PC-3 (cell line): Measurements from ENCODE around the gene BAIAP3. TPM values are rescaled to one million over a fixed set of nuclear protein-coding genes. Genes with fewer than 3 reads are reported as not detected.

Experiments used
- ATAC-seq: fragments of 200-7000 bp; cut with Tn5 transposase; 2 replicates; pipeline ENCODE4 v1.9.1; 2020; ENCODE audit warnings: mild to moderate bottlenecking, moderate library complexity
- BruUV-seq: library from RNA; stranded (reverse); fragments of 400-500 nt; replicated peaks from 2 replicates; lab custom pipeline; 2021; lab: Mats Ljungman, UMichigan
- CTCF ChIA-PET: fragments of 300-600 bp; sonication (Branson Sonifier 250); formaldehyde crosslinking; loops from one replicate; lab custom pipeline; 2022; ENCODE audit warnings: antibody characterized with exemption; lab: Charles Lee
- POLR2A ChIA-PET: fragments of 300-600 bp; sonication (Branson Sonifier 250); formaldehyde crosslinking; loops from one replicate; lab custom pipeline; 2022; ENCODE audit warnings: antibody characterized with exemption; ENCODE audit not compliant: unreplicated experiment; lab: Charles Lee
- DNase-seq: peaks from one replicate; pipeline ENCODE4 v3.0.0-alpha.2; 2015
- H2AFZ ChIP-seq: fragments of 300-600 bp; sonication (generic); 2 replicates; pipeline ENCODE4 v1.6.0; 2016; ENCODE audit warnings: antibody characterized with exemption, low read length
- H3F3A ChIP-seq: fragments of 300-600 bp; sonication (generic); one replicate; pipeline ENCODE4 v1.6.0; 2017; ENCODE audit warnings: antibody characterized with exemption, low read length, control low read depth, mild to moderate bottlenecking; ENCODE audit not compliant: unreplicated experiment
- H3K27ac ChIP-seq: fragments of 300-600 bp; sonication (generic); 2 replicates; pipeline ENCODE4 v1.5.1; 2016; ENCODE audit warnings: mild to moderate bottlenecking, low read length
- H3K27me3 ChIP-seq: fragments of 300-600 bp; sonication (generic); 2 replicates; pipeline ENCODE4 v1.6.1; 2016; ENCODE audit warnings: low read length, mixed read lengths
- H3K36me3 ChIP-seq: fragments of 300-600 bp; sonication (generic); 2 replicates; pipeline ENCODE4 v1.6.1; 2016; ENCODE audit warnings: low read depth, mixed run types, low read length, mixed read lengths
- H3K4me1 ChIP-seq: fragments of 300-600 bp; sonication (generic); 2 replicates; pipeline ENCODE4 v1.5.1; 2016; ENCODE audit warnings: low read length; ENCODE audit not compliant: insufficient read depth
- H3K4me2 ChIP-seq: fragments of 300-600 bp; sonication (generic); 2 replicates; pipeline ENCODE4 v1.6.0; 2016; ENCODE audit warnings: low read length
- H3K4me3 ChIP-seq: fragments of 300-600 bp; sonication (generic); 2 replicates; pipeline ENCODE4 v1.5.1; 2016; ENCODE audit warnings: mild to moderate bottlenecking, low read length, mixed read lengths
- H3K79me2 ChIP-seq: fragments of 300-600 bp; sonication (generic); 2 replicates; pipeline ENCODE4 v1.6.1; 2017; ENCODE audit warnings: low read length, mixed read lengths
- H3K9ac ChIP-seq: fragments of 300-600 bp; sonication (generic); 2 replicates; pipeline ENCODE4 v1.6.0; 2016; ENCODE audit warnings: mild to moderate bottlenecking, low read length
- H3K9me2 ChIP-seq: fragments of 300-600 bp; sonication (generic); replicated peaks from 2 replicates; pipeline ENCODE4 v1.6.1; 2016; ENCODE audit warnings: mixed run types, low read length, mixed read lengths
- H3K9me3 ChIP-seq: fragments of 300-600 bp; sonication (generic); 2 replicates; pipeline ENCODE4 v1.6.1; 2016; ENCODE audit warnings: low read length, mixed read lengths
- H4K20me1 ChIP-seq: fragments of 300-600 bp; sonication (generic); 2 replicates; pipeline ENCODE4 v1.6.1; 2016; ENCODE audit warnings: low read length, mixed read lengths
- EZH2 ChIP-seq: fragments of 300-600 bp; sonication (generic); IDR thresholded peaks from one replicate; pipeline ENCODE4 v1.6.1; 2017; ENCODE audit warnings: antibody characterized with exemption, mild to moderate bottlenecking, low read length; ENCODE audit not compliant: unreplicated experiment
- EZH2phosphoT487 ChIP-seq: fragments of 300-600 bp; sonication (generic); IDR thresholded peaks from 2 replicates; pipeline ENCODE4 v1.6.1; 2018; ENCODE audit warnings: mild to moderate bottlenecking, antibody characterized with exemption, low read length, borderline replicate concordance
- intact Hi-C: fragments of 100-400 bp; cut with micrococcal nuclease; formaldehyde crosslinking; loops from 2 replicates; pipeline ENCODE4 v1.9.0; 2023
- total RNA-seq: library from RNA; depleted of rRNA; stranded (reverse); fragments of >200 nt; gene quantifications from 2 replicates; pipeline ENCODE4 v1.2.3, GENCODE V29; 2014
- TF ChIP-seq, protein P1 (sequence below): fragments of 300-600 bp; sonication (generic); conservative IDR thresholded peaks from 2 replicates; pipeline ENCODE4 v1.5.1; 2017; ENCODE audit warnings: antibody characterized with exemption, low read depth, mild to moderate bottlenecking, low read length

Gene BAIAP3
- total RNA-seq, 1 experiment from 2014 or later, result 13.1 TPM

DNA sequence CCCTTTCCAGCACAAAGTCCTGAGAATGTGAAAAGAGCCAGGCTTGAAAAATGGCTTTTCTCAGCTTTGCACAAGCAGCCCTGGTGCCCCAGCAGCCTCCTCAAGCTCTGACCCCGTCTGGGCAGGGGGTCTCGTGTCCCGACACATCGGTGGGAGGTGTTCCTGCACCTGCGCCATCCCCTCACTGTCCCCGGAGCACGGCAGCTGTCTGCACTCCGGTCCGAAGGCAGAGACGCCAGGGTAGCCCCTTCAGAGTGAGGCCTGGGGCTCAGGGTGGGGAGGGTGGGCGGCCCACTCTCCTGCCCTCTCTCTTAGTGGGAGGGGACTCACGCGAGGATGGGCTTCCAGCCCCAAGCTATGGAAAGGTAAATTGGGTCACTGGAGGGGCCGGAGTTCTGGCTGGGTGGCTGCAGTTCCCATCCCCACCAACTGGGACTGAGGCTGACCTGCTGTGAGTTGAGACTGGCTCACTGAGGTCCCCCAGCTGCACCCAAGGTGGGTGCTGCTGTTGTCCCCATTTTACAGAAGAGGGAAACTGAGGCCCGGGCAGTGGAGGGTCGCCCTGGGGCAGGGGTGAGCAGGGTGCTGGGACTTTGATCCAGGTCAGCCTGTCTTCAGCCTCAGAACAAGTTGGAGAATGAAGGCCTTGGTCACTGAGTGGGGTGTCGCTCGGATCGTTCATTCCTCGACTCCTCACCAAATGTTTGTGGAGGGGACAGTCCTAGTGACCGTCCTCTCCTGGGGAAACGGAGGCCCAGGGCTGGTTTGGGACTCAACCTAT, 2.3 kb upstream of the BAIAP3 start:
- H3K4me1 ChIP-seq, result peaks cover 12% of the 10 kb centered on the region; the same call in 1 of the 2 replicates
- intact Hi-C loops, result no loop called here
- no peak overlapping the region for H3K27ac ChIP-seq
- H3K27me3 ChIP-seq, result no peaks in the 10 kb centered on the region
- H3F3A ChIP-seq, result no peaks in the 10 kb centered on the region
- no peaks in the 10 kb centered on the region for H3K9me2 ChIP-seq
- H2AFZ ChIP-seq, result peak overlapping the region; percentile 45
- H3K79me2 ChIP-seq, result no peaks in the 10 kb centered on the region
- H3K4me3 ChIP-seq, result peak overlapping the region; percentile 26; the same call in 1 of the 2 replicates
- no peaks in the 10 kb centered on the region for H3K9me3 ChIP-seq
- no peak overlapping the region for H3K9ac ChIP-seq
- H3K36me3 ChIP-seq, result no peaks in the 10 kb centered on the region
- DNase-seq (no peak), ATAC-seq (no peak)
- H3K4me2 ChIP-seq, result peak overlapping the region; percentile 62
- CTCF ChIA-PET, result interaction anchor here (0.5 to 0.6 kb wide), 5 partner anchors 18 to 389 kb away, joined by 3 to 16 read pairs (median 5); no protein-coding TSS in a partner anchor
- no peaks in the 10 kb centered on the region for H4K20me1 ChIP-seq
- TF ChIP-seq, protein P1, sequence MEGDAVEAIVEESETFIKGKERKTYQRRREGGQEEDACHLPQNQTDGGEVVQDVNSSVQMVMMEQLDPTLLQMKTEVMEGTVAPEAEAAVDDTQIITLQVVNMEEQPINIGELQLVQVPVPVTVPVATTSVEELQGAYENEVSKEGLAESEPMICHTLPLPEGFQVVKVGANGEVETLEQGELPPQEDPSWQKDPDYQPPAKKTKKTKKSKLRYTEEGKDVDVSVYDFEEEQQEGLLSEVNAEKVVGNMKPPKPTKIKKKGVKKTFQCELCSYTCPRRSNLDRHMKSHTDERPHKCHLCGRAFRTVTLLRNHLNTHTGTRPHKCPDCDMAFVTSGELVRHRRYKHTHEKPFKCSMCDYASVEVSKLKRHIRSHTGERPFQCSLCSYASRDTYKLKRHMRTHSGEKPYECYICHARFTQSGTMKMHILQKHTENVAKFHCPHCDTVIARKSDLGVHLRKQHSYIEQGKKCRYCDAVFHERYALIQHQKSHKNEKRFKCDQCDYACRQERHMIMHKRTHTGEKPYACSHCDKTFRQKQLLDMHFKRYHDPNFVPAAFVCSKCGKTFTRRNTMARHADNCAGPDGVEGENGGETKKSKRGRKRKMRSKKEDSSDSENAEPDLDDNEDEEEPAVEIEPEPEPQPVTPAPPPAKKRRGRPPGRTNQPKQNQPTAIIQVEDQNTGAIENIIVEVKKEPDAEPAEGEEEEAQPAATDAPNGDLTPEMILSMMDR, result no peak
- no peak for TF ChIP-seq EZH2
- no peak for TF ChIP-seq EZH2phosphoT487
- POLR2A ChIA-PET, result no interaction called here
- BruUV-seq, result no TSS peak

DNA sequence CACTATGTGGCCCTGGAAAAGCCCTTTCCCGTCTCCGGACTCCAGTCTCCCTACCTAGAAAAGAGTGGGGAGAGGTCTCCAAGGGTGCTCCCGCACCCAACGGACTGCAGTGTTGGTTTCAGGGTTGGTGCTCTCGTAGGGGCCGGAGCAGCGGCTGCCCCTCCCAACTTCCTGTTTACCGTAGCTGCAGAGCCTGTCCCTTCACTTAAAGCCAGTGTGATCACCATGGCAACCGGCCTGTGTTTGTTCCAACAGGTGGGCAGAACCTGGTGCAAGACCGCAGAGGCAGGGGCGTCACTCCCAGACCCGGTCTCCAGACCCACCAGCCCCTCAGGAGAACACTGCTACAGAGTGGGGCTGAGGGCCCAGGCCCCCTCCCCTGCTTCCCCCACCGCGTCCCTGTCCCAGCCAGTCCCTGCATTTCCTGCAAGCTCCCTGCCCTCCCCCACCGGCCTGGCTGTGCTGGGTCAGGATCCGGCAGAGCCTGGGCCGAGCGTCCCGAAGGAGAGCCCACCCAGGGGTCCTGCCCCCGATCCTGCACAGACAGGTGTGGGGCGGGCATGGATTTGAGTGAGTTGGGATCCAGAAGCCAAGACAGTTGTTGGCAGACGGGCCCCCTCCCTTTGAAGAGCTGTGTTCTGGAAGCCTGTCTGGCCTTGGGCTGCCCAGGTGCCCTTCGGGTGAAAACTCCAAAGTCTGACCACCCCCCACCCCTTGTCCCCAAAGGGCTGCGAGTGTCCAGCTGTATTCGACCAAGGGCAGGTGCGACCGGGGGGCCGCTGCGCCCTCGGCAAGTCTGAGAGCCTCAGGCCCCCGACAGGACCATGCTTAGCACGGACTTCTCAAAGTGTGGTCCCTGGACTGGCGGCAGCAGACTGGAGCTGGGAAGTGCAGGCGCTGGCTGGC, 1.5 kb upstream of the BAIAP3 start:
- peak overlapping the region; percentile 26; the same call in 1 of the 2 replicates for H3K4me3 ChIP-seq
- no peaks in the 10 kb centered on the region for H3F3A ChIP-seq
- H3K79me2 ChIP-seq, result no peaks in the 10 kb centered on the region
- H3K27me3 ChIP-seq, result no peaks in the 10 kb centered on the region
- no peaks in the 10 kb centered on the region for H3K9me3 ChIP-seq
- H3K4me2 ChIP-seq, result peak overlapping the region; percentile 62
- ChIA-PET CTCF (no interaction called here), POLR2A (no interaction called here)
- no peaks in the 10 kb centered on the region for H3K9me2 ChIP-seq
- no peak overlapping the region for H3K9ac ChIP-seq
- peak overlapping the region; percentile 45 for H2AFZ ChIP-seq
- intact Hi-C loops, result no loop called here
- TF ChIP-seq EZH2, result no peak
- no peak for TF ChIP-seq EZH2phosphoT487
- TF ChIP-seq, protein P1, result no peak
- BruUV-seq, result no TSS peak
- no peaks in the 10 kb centered on the region for H3K36me3 ChIP-seq
- no peaks in the 10 kb centered on the region for H4K20me1 ChIP-seq
- ATAC-seq (peak; percentile 65), DNase-seq (peak; percentile 55)
- H3K4me1 ChIP-seq, result peaks cover 12% of the 10 kb centered on the region; the same call in 1 of the 2 replicates
- no peak overlapping the region for H3K27ac ChIP-seq
